Mesenteric fat pad (tissue), 1 donor: ENCODE measurements around the gene TASP1. TPM values are rescaled to one million over a fixed set of nuclear protein-coding genes. Genes with fewer than 3 reads are reported as not detected.
"Not testable (repeated sequence)": the region's sequence is repeated elsewhere in the genome, so short reads cannot be mapped to it uniquely, and the experiment has no call there.

Source experiments
- DNase-seq: peaks from one replicate; pipeline ENCODE4 v3.0.0-alpha.2; 2020; ENCODE audit warnings: low spot score
- total RNA-seq: library from RNA; stranded (reverse); fragmentation: NEBNext Ultra II Directional; extraction: Animal tissue kit (Norgen Biotek cat#: 25700); gene quantifications from one replicate; pipeline ENCODE4 v1.2.1, GENCODE V29; 2021
- donor health status: DM: yes; HTN: yes; CAD: no.

Gene TASP1
- total RNA-seq, 1 donor from 2014 or later = 10.9 TPM

DNA sequence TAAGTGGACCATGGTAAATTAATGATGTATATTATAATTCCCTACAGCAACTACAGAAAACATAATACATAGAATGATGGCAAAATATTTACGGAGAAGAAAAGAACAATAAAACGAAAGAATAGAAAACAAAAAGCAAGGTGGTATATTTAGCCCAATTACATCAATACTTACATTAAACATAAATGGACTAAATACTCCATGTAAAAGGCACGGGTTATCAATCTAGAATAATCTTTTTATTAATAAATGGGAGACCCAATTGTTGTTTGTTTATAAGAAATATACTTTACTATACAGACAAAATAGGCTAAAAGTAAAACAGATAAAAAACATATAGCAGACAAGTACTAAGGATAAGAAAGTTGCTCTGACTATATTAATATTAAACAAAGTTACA lies 137.2 kb downstream of the TASP1 start:
- DNase-seq = no peak

DNA sequence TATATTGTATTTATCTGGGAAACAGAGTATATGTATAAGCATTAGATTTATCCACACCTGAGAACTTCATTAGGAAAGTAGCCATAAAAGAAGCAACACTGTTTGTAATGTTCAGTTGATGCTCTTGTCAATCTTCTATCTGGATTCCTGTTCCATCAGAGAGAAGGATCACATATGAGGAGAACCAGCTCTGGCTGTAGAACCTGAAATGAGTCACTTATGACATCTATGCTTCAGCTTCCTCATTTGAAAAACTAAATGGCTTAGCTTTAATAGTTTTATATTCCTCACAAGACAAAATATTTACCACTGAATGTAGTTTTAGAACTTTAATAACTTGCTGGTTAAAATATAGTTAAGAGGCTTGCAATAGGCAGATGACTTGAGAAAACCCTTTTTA lies 144.7 kb downstream of the TASP1 start:
- DNase-seq = no peak

GRCh38 chr20:13493143-13493542 lies 145.6 kb downstream of the TASP1 start:
- no peak for DNase-seq

GRCh38 chr20:13492001-13492481 lies 146.7 kb downstream of the TASP1 start:
- no peak for DNase-seq

DNA sequence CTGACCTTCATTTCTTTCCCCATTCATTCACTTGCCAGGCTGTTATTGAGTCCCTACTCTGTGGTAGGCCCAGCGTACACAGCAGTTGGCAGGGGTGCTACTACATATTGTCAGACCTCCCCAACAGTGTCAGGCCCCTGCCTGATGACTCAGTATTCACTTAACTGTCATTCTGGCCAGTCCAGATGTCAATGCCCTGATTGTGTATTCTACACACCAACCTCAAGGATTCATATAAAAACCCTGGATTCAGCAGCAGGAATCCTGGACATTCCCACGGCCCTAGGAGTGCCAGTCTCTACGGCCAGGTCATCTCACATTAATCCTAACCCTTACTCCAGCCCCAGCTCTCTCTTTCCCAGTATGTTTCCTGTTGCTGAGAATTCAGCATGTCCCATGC lies 151.5 kb downstream of the TASP1 start:
- no peak for DNase-seq

- DNase-seq = no peak
Observed at GRCh38 chr20:13486694-13487093, 152.0 kb downstream of the TASP1 start.

- DNase-seq = no peak
Observed at GRCh38 chr20:13485576-13485975, 153.2 kb downstream of the TASP1 start.

- DNase-seq = not testable (repeated sequence)
Observed at GRCh38 chr20:13485019-13485418, 153.7 kb downstream of the TASP1 start.

- not testable (repeated sequence) for DNase-seq
Observed at GRCh38 chr20:13483472-13483871, 155.3 kb downstream of the TASP1 start.

GRCh38 chr20:13478366-13478765 lies 160.4 kb downstream of the TASP1 start:
- DNase-seq = no peak

- no peak for DNase-seq
Observed at GRCh38 chr20:13474467-13474866, 164.3 kb downstream of the TASP1 start.

- no peak for DNase-seq
Observed at GRCh38 chr20:13469262-13469661, 169.5 kb downstream of the TASP1 start.

GRCh38 chr20:13468166-13468565 lies 170.6 kb downstream of the TASP1 start:
- no peak for DNase-seq

DNA sequence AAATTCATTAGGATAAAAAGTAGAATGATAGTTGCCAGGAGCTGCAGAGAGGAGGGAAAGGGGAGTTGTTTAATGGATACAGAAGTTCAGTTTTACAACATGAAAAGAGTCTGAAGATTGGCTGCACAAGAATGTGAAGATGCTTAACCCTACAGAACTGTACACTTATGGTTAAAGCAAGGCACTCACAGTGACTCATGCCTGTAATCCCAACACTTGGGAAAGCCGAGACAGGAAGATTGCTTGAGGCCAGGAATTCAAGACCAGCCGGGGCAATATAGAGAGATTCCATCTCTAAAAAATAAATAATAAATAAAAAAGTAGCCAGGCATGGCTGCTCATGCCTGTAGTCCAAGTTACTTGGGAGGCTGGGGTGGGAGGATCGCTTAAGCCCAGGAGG lies 174.0 kb downstream of the TASP1 start:
- DNase-seq = no peak

DNA sequence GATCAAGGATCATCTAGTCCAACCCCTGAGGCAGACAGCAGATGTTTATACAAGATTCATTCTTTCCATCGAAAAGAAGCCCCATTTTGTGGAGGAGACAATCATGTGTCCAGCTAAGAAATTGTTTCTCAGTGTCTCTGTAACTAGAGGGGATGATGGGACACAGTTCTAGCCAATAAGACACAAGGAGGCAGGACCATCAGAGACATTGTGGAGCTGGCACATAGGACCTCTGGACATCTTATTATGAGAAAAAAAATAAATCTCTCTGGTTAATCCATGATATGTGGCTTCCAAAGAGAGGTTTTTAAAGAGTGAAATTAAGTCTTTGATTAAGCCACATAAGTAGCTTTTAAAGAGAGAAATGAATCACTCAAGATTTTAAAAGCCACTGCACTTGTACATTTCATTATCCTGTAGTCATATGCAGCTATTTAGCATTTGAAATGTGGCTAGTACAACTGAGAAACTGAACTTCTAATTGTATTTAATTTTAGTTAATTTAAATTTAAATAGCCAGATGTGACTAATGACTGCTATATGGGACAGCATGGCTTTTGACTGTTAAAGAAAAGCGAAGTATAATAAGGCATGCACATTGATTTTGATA lies 176.8 kb downstream of the TASP1 start:
- DNase-seq = no peak

DNA sequence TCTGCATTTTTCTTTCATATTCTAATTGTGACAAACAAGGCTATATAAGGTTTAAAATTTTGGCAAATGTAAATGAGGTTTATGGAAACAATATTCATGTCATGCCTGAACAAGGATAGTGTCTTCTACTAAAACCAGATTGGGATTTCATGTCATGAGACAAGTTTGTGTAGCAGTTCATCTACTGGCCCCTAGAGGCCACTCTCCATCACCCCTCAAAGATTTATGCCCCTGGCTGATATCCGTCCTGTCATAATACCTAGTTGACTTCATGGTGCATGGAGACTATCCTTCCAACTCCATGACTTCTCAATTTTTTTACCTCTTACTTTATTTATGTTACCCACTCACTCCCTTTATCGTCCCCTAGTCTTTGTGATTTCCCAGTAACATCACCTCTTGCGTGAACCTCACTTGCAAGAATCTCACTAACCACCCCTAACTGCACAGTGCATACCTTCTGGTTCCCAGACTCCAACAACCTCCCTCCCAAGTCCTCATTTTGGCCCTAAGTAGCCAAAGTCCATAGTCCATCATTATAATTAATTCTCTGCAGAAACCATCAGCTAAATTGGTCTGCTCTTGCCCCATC lies 179.8 kb downstream of the TASP1 start:
- DNase-seq = no peak

DNA sequence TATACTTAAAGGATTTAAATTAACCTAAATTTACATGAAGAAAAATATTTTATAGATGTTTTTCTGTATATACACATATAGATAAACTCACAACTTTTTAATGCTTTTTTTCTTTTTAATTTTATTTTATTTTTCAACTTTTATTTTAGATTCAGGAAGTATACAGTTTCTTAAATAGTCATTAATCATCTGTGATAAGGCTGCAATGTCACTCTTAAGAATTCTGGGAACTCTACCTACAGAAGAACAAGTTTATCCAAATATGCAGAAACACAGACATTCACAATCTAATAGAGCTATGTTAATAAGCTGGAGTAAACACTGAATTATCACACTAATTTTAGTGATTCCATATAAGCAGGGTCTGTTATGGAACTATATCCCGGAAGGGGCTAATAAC lies 181.2 kb downstream of the TASP1 start:
- no peak for DNase-seq

DNA sequence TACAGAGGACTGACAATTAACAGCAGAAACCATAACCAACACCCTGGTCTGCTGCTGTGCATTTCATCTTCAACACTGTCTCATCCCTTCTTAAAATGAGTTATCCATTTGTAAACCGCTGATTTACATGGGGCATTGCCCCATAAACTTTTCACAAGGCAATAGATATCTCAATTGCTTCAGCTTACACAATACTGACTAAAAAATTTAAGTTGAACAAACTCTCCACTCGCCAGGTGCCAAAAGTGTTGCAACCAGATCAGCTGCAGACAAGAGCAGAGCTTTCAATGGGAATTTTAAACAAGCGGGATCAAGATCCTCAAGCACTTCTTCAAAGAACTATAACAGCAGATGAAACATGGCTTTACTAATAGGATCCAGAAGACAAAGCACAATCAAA lies 183.0 kb downstream of the TASP1 start:
- DNase-seq = no peak

- DNase-seq = no peak
Observed at GRCh38 chr20:13453367-13453766, 185.4 kb downstream of the TASP1 start.

DNA sequence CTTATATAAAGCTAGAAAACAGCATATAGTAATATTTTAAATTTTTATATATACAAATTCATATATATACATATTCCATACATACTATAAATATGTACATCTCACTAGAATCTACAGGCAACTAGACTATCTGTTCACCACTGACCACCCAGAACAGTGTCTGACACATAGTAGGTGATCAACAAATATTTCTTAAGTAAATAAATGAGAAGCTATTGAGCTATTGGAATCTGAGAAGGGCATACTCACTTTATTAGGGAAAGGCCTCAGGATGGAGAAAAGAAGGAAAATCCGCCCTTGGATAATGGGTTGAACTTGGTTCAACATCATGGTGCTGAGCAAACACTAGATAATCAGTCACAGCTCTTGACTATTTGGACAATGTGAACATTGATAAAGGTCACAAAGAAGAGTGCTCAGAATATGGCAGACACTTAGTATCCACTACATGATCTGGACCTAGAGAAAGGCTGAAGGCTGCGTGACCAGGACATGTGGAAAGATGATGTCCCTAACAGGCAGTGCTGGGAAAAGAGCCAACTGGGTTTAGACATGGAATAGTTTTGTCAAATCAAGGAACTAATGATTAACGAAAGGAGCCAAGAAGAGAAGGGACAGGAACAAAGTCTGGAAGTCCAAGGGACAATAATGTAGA lies 186.1 kb downstream of the TASP1 start:
- no peak for DNase-seq

DNA sequence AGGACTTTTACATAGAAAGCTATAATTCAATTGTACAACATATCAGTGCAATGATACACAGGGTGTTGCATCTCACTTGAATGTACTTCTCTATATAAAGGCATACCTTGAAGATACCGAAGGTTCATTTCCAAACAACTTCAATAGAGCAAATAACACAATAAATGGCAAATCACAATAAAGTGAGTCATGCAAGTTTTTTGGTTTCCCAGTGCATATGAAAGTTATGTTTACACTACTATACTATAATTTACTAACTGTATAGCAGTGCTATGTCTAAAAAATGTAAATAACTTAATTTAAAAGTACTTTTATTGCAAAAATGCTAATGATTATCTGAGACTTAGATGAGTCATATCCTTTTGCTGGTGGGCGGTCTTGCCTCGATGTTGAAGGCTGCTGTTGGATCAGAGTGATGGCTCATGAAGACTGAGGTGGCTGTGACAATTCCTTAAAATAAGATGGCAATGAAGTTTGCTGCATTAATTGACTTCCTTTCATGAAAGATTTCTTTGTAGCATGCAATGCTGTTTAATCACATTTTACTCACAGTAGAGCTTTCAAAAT lies 188.8 kb downstream of the TASP1 start:
- DNase-seq = no peak

- DNase-seq = no peak
Observed at GRCh38 chr20:13447385-13448180, 191.1 kb downstream of the TASP1 start.
